HuH-7 (cell line): ENCODE results near the gene PAGR1.
"Not testable (repeated sequence)": the region's sequence is repeated elsewhere in the genome, so short reads cannot be mapped to it uniquely, and the experiment has no call there.

Source experiments
- DNase-seq: peaks from one replicate; pipeline ENCODE4 v3.0.0; 2011; ENCODE audit warnings: low spot score

PAGR1 gene

GRCh38 chr16:29864205-29864604 lies 48.3 kb downstream of the PAGR1 start:
- no peak for DNase-seq

GRCh38 chr16:29868396-29869009 lies 52.6 kb downstream of the PAGR1 start:
- no peak for DNase-seq

- not testable (repeated sequence) for DNase-seq
Measured at GRCh38 chr16:29869067-29869466, 53.1 kb downstream of the PAGR1 start.
